ENCODE measurements around the gene SSX2IP.
"Not testable (repeated sequence)": the region's sequence is repeated elsewhere in the genome, so short reads cannot be mapped to it uniquely, and the experiment has no call there.

Gene SSX2IP, protein sequence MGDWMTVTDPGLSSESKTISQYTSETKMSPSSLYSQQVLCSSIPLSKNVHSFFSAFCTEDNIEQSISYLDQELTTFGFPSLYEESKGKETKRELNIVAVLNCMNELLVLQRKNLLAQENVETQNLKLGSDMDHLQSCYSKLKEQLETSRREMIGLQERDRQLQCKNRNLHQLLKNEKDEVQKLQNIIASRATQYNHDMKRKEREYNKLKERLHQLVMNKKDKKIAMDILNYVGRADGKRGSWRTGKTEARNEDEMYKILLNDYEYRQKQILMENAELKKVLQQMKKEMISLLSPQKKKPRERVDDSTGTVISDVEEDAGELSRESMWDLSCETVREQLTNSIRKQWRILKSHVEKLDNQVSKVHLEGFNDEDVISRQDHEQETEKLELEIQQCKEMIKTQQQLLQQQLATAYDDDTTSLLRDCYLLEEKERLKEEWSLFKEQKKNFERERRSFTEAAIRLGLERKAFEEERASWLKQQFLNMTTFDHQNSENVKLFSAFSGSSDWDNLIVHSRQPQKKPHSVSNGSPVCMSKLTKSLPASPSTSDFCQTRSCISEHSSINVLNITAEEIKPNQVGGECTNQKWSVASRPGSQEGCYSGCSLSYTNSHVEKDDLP

GRCh38 chr1:84690397-84691121 lies at the start of gene SSX2IP:
Gene SSX2IP, minus strand, starts transcription at chr1:84690461. Its CDS starts 19,242 bp downstream, at chr1:84671219.
- peak; percentile 99 to 100 (median 99) for DNase-seq (ENCODE audit: low read depth in 3 of 3, low spot score in 1 of 3)

GRCh38 chr1:84738237-84738636 lies 48.0 kb upstream of the SSX2IP start:
- no peak for DNase-seq (ENCODE audit: low read depth in 3 of 3, low spot score in 1 of 3)

DNA sequence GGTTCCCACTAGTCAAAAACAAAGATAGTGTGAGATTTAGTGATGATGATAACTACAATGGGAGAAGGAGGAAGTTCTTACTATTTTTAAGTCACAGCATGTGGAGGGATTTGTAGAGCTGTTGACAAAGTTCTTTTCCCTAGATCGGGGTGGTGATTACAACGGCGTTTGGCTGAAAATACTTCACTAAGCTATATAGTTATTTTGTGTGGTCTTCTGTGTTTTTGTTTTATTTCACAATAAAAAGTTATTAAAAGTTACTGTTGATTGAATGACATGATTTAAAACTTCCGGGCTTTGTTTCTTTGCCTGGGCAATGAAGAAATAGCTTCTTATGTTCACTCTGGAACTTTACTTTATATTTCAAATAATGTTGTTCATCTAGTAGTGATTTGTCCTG lies 47.3 kb upstream of the SSX2IP start:
- DNase-seq (ENCODE audit: low read depth in 3 of 3, low spot score in 1 of 3) = no peak

DNA sequence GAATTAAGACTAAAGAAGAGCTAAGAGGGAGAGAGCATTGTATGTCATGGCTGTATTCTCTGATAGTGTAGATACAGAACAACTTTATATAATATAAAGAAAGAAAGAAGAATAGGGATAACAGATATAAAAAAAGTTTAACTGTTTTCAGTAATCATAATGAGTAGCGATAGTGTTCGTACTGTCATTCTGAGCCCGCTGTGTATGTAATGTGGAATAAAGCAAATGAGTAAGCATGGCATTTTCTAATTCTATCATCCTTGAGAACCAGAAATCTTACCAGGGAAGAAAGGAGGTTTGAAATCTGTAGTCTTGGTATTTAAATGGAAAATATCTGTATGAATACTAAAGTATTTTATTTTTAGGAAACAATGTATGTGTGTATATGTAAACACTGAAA lies 46.7 kb upstream of the SSX2IP start:
- DNase-seq (ENCODE audit: low read depth in 3 of 3, low spot score in 1 of 3) = no peak

GRCh38 chr1:84736445-84736844 lies 46.2 kb upstream of the SSX2IP start:
- no peak for DNase-seq (ENCODE audit: low read depth in 3 of 3, low spot score in 1 of 3)

- no peak for DNase-seq (ENCODE audit: low read depth in 3 of 3, low spot score in 1 of 3)
These were observed 45.2 kb upstream of the SSX2IP start for GRCh38 chr1:84735483-84735882.

GRCh38 chr1:84732520-84732919 lies 42.3 kb upstream of the SSX2IP start:
- no peak for DNase-seq (ENCODE audit: low read depth in 3 of 3, low spot score in 1 of 3)

DNA sequence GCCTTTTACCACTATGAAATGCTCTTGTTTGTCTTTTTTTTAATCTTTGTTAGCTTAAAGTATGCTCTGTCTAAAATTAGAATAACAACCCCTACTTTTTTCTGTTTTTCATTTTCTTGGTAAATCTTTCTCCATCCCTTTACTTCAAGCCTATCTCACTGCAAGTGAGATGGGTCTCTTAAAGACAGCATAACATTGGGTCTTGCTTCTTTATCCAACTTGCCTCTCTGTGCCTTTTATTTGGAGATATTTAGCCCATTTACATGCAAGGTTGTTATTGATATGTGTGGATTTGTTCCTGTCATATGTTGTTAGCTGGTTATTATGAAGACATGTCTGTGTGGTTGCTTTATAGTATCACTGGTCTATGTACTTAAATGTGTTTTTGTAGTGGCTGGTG lies 41.3 kb upstream of the SSX2IP start:
- DNase-seq (ENCODE audit: low read depth in 3 of 3, low spot score in 1 of 3) = no peak

- not testable (repeated sequence) for DNase-seq (ENCODE audit: low read depth in 3 of 3, low spot score in 1 of 3)
These were observed 37.5 kb upstream of the SSX2IP start for GRCh38 chr1:84727711-84728110.

DNA sequence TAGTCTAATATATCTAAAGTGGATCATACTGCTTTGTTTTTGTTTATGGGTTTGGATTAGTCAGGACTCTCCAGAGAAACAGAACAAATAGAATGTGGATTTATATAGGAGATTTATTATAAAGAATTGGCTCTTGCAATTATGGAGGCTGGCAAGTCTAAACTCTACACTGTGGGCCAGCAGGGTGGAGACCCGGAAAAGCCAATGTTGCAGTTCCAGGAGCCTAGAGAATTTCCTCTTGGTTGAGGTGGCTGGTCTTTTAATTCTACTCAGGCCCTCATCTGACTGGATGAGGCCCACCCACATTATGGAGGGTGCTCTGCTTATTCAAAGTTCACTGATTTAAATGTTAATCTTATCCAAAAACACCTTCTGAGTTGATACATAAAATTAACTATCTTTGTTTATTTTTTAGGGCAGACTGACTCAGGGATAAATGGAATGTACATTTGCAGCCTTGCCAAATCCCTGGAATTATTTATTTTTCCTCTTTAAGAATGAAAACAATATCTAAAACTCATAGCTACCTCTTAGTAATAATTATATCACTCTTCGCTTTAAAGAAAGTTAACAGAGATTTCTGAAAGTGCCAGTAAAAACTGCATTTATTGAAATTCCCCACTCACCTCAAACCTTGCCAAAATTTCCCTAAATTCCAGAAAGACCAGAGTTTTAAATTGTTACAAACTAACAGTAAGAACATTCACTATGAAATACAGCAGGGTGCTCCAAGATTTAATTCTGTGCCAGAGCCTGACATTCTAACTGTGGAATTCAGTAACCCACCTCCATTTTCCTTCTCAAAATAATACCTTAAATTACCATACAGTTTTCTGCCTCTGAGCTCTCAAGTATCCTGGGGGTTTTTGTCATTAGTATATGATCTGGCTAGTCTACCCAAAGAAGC lies 36.6 kb upstream of the SSX2IP start:
- DNase-seq (ENCODE audit: low read depth in 3 of 3, low spot score in 1 of 3) = no peak

DNA sequence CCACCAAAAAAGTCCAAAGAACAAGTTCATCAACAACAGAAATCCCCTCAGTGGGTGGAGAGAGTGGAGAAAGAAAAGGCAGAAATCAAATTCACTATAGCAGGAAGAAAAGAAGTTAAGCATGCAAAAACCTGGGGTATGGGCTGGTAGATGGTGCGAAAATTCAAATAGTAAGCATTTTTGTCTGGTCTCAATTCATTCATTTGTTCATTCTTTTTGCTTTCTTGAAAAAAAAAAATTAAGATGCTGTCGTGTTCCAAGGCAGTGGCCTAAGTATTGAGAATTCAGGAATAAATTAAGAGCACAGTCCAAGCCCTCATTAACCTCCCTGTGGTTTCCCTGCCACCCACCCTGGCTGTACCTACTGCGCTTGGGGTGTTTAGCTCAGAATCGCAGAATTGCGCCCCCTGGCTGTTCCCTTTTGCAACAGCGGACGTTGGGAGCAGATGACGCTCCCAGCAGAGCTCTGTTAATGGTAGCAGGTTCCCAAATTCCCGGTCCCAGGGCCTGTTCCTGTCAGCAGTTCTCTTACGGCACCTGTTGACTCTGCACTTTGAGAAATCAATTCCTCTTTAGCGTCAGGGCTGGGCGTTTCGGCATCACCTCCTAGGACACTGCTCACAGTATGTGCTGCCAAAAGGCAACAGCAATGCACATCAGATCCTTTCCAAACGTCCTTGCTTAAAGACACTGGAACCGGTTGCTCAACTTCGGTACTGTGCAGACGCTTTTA lies 34.0 kb upstream of the SSX2IP start:
- peak; percentile 5 to 27 (median 19) for DNase-seq (ENCODE audit: low read depth in 3 of 3, low spot score in 1 of 3)

GRCh38 chr1:84722794-84723193 lies 32.5 kb upstream of the SSX2IP start:
- DNase-seq (ENCODE audit: low read depth in 3 of 3, low spot score in 1 of 3) = no peak

DNA sequence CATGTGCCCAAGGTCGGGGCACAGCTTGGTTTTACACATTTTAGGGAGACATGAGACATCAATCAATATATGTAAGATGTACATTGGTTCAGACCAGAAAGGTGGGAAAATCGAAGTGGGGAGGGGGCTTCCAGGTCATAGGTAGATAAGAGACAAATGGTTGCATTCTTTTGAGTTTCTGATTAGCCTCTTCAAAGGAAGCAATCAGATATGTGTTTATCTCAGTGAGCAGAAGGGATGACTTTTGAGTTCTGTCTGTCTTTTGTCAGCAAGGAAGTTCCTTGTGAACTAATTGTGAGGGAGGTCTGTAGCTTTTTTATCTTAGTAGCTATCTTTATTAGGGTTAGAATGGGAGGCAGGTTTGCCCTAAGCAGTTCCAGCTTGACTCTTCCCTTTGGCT lies 31.6 kb upstream of the SSX2IP start:
- not testable (repeated sequence) for DNase-seq (ENCODE audit: low read depth in 3 of 3, low spot score in 1 of 3)

DNA sequence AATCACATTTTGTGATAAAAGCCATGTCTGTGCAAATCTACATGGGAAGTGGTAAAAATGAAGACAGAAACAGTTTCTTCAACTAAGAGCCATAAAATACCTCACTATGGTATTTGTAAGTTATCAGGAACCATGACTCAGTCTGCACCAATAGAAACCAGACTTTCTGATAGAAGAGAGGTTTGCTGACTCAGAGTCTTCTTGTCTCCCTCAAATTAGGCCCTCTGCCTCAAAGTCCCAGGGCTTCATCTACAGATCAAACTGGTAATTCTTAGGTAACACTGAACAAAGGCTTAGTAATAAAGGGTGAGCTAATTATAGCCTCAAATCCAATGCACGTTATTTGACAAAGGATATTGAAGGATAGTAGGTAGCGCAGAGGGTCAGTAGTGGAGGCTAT lies 30.9 kb upstream of the SSX2IP start:
- no peak for DNase-seq (ENCODE audit: low read depth in 3 of 3, low spot score in 1 of 3)

GRCh38 chr1:84720221-84720780 lies 30.0 kb upstream of the SSX2IP start:
- no peak for DNase-seq (ENCODE audit: low read depth in 3 of 3, low spot score in 1 of 3)

DNA sequence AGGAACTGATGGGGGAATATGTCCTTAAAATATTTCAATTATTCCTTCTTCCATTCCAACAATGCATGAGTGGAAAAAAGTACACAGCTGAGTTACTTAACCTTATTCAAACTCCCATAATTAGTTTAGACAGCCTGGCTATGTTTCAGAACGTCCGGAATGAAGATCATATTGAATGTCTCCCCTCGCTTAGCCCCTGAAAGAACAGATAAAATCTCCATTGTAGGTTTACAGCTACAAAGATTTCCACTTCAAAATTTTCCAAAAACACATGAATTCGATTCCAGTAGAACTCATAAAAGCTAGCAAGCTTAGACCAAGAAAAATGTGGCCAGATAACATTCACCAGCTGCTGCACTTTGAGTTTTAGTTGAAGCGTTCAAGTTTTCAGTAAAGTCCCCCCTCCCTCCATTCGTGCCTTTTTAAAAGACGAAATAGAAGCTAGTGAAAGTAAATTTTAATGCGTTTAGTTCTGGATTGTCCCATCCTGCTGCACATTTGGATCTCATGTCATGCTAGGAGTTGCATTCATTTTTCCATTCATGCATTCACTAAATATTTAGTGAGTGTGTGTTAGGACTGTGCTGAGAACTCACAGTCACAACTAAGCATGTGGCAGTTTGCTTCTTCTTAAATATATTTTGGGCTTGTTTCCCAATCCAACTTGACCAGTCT lies 29.4 kb upstream of the SSX2IP start:
- DNase-seq (ENCODE audit: low read depth in 3 of 3, low spot score in 1 of 3) = no peak

GRCh38 chr1:84715342-84716019 lies 25.2 kb upstream of the SSX2IP start:
- no peak for DNase-seq (ENCODE audit: low read depth in 3 of 3, low spot score in 1 of 3)

- no peak for DNase-seq (ENCODE audit: low read depth in 3 of 3, low spot score in 1 of 3)
These were observed 22.1 kb upstream of the SSX2IP start for GRCh38 chr1:84712276-84712874.

All from stimulated activated CD4-positive, alpha-beta T cell treated with anti-CD3 and anti-CD28 coated beads, TNF-alpha, amount 100 ng/mL, for 1 hour (primary cell).